Progenitor cell of endocrine pancreas (in vitro differentiated cells): ENCODE measurements around the gene TRAM2. TPM values are rescaled to one million over a fixed set of nuclear protein-coding genes. Genes with fewer than 3 reads are reported as not detected.

Experiments
- DNase-seq: peaks from one replicate; pipeline ENCODE4 v3.0.0; 2021; ENCODE audit warnings: low spot score; ENCODE audit not compliant: unreplicated experiment
- H3K27ac Mint-ChIP-seq: 2 replicates; pipeline ENCODE4 v1.8.0; 2021; ENCODE audit warnings: mild to moderate bottlenecking, moderate library complexity, mixed read lengths
- H3K27me3 Mint-ChIP-seq: 2 replicates; pipeline ENCODE4 v1.8.0; 2021; ENCODE audit warnings: mixed read lengths
- H3K36me3 Mint-ChIP-seq: 2 replicates; pipeline ENCODE4 v1.8.0; 2022; ENCODE audit warnings: mixed read lengths; ENCODE audit not compliant: insufficient read depth
- H3K4me1 Mint-ChIP-seq: 2 replicates; pipeline ENCODE4 v1.8.0; 2021; ENCODE audit warnings: low read depth, mixed read lengths
- H3K4me3 Mint-ChIP-seq: 2 replicates; pipeline ENCODE4 v1.8.0; 2021; ENCODE audit warnings: low read depth, mild to moderate bottlenecking, moderate library complexity, mixed read lengths
- H3K9me3 Mint-ChIP-seq: 2 replicates; pipeline ENCODE4 v1.8.0; 2021; ENCODE audit warnings: low read depth, mixed read lengths
- CTCF ChIP-seq: fragments of 200-600 bp; sonication (generic); IDR thresholded peaks from one replicate; pipeline ENCODE4 v1.5.0; 2021; ENCODE audit warnings: antibody characterized with exemption, mild to moderate bottlenecking; ENCODE audit not compliant: unreplicated experiment
- total RNA-seq: library from RNA; stranded (reverse); gene quantifications from 2 replicates; pipeline ENCODE4 v1.2.1, GENCODE V29; 2021

TRAM2 gene
- total RNA-seq, 1 donor from 2014 or later: 18.6 TPM

DNA sequence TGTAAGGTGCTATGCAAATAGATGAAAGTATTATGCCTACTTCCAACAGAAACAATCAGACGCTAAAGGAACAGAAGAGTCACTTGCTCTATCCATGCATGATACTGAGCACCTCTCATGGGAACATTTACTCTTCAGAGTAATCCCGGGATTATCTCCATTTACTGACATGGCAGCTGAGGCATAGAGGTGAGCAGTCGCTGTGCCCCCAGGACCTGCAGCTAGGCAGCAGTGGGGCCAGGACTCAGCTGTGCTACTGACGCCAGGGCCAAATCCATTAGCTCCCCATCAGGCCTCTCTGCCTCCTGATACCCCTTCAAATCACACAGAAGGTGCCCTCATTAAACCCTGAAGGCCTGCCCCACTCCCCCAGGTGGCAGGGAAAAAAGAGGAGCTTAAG lies 51.9 kb downstream of the TRAM2 start:
- Mint-ChIP-seq H3K4me3 (no peak overlapping the region), H3K27me3 (no peaks in the 10 kb centered on the region), H3K36me3 (no peaks in the 10 kb centered on the region), H3K27ac (no peak overlapping the region), H3K9me3 (no peaks in the 10 kb centered on the region), H3K4me1 (peaks cover 12% of the 10 kb centered on the region)
- no peak for TF ChIP-seq CTCF
- DNase-seq: no peak

- no peak for DNase-seq
- H3K27me3 Mint-ChIP-seq: no peaks in the 10 kb centered on the region
- no peak overlapping the region for H3K27ac Mint-ChIP-seq
- H3K9me3 Mint-ChIP-seq: no peaks in the 10 kb centered on the region
- no peak for TF ChIP-seq CTCF
- H3K36me3 Mint-ChIP-seq: peaks cover 1% of the 10 kb centered on the region
- H3K4me3 Mint-ChIP-seq: no peak overlapping the region
- H3K4me1 Mint-ChIP-seq: peaks cover 12% of the 10 kb centered on the region
Measured at GRCh38 chr6:52523378-52524142, 53.3 kb downstream of the TRAM2 start.

- no peak for DNase-seq
- no peak overlapping the region for H3K4me3 Mint-ChIP-seq
- no peaks in the 10 kb centered on the region for H3K9me3 Mint-ChIP-seq
- peak overlapping the region; percentile 8 for H3K27ac Mint-ChIP-seq
- peaks cover 16% of the 10 kb centered on the region for H3K4me1 Mint-ChIP-seq
- no peaks in the 10 kb centered on the region for H3K27me3 Mint-ChIP-seq
- peaks cover 3% of the 10 kb centered on the region for H3K36me3 Mint-ChIP-seq
- no peak for TF ChIP-seq CTCF
Measured at GRCh38 chr6:52522655-52523054, 54.2 kb downstream of the TRAM2 start.

DNA sequence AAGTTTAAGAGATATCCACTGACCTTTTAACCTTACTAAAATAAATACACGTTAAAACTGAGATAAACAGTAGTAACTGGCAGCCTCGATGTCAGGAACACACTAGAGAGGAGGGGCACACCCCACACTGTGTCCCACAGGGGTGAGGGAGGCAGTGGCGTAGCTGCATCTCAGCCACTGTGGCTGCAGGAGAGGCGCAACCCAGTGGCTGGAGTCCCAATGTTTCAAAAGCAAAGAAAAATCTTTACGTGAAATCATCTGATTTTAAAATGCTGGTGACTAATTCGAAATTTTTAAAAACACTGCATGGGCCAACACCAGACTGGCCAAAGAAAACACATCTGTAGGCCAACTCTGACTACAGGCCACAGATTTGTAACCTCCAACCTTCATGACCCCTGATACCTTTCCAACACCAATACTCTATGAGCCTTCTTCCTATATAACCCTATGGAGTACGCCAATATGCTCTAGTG lies 54.7 kb downstream of the TRAM2 start:
- DNase-seq: no peak
- Mint-ChIP-seq H3K36me3 (peaks cover 3% of the 10 kb centered on the region), H3K27ac (no peak overlapping the region), H3K27me3 (no peaks in the 10 kb centered on the region), H3K4me1 (peaks cover 17% of the 10 kb centered on the region), H3K4me3 (no peak overlapping the region), H3K9me3 (no peaks in the 10 kb centered on the region)
- TF ChIP-seq CTCF: no peak

DNA sequence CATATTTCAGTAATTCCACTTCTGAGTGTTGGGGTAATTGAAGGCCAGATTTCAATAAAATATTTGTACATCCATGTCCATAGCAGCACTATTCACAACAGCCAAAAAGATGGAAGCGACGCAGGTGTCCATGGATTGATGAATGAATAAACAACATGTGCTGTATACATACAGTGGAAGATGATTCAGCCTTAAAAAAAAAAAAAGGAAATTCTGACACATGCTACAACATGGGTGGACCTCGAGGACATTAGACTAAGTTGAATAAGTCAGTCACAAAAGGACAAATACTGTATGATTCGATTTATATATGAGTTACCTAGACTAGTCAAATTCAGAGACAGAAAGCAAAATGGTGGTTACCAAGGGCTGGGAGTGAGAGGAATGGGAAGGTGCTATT lies 57.2 kb downstream of the TRAM2 start:
- H3K9me3 Mint-ChIP-seq: no peaks in the 10 kb centered on the region
- no peak for TF ChIP-seq CTCF
- H3K27ac Mint-ChIP-seq: no peak overlapping the region
- peaks cover 17% of the 10 kb centered on the region for H3K4me1 Mint-ChIP-seq
- H3K27me3 Mint-ChIP-seq: no peaks in the 10 kb centered on the region
- DNase-seq: no peak
- H3K36me3 Mint-ChIP-seq: peaks cover 5% of the 10 kb centered on the region
- no peak overlapping the region for H3K4me3 Mint-ChIP-seq
